K562 (cell line): ENCODE measurements around the gene MCCD1.

Source experiments
- ESRRA ChIP-seq: fragments of 450-650 bp; IDR thresholded peaks from 2 replicates; pipeline ENCODE4 v1.6.1; 2014; ENCODE audit warnings: low read depth, mild to moderate bottlenecking, moderate library complexity, borderline replicate concordance
- ZNF184 ChIP-seq: sonication (generic); formaldehyde crosslinking; IDR thresholded peaks from 2 replicates; pipeline ENCODE4 v1.5.0; 2020; ENCODE audit warnings: missing genetic modification reagents
- TF ChIP-seq, protein P1 (sequence below), 3 experiments: IDR thresholded peaks in 2 of 3; conservative IDR thresholded peaks in 1 of 3; 2 replicates each; pipeline ENCODE4 v1.5.1; 2011 to 2012; ENCODE audit warnings: low read length in 3 of 3, mild to moderate bottlenecking in 3 of 3, control low read depth in 2 of 3, improper control_type of control experiment in 1 of 3, inconsistent platforms in 1 of 3, low read depth in 1 of 3, mixed read lengths in 1 of 3, moderate library complexity in 1 of 3; ENCODE audit not compliant: insufficient read depth in 2 of 3

DNA sequence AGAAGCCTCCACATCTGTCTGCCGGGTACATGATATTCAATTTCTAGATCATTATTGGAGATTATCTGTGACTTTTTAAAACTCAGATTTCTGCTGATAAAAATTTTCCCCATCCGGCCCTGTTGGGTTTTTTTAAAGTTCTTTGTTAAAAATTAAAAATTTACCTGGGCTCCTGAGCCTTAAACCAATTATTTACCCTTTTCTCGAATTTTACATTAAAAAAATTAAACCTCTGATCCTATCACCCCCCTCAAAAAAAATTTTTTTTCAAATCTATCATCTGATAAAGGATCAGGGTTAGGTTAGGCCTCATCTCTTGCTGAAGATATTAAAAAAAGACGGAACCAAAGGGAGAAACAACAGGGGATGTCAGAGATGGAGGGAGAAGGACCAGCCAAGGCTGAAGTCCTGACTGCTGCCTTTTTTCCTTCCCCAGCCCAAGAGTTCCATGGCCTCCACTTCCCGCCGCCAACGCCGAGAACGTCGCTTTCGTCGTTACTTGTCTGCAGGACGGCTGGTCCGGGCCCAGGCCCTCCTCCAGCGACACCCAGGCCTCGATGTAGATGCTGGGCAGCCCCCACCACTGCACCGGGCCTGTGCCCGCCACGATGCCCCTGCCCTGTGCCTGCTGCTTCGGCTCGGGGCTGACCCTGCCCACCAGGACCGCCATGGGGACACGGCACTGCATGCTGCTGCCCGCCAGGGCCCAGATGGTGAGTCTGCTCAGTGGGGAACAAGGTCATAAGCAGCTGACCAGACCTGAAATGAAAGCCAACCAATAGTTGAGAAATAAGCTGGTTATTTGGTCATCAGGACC lies 19.2 kb downstream of the MCCD1 start:
- TF ChIP-seq ZNF184 (no peak), ESRRA (no peak)
- TF ChIP-seq, protein P1, sequence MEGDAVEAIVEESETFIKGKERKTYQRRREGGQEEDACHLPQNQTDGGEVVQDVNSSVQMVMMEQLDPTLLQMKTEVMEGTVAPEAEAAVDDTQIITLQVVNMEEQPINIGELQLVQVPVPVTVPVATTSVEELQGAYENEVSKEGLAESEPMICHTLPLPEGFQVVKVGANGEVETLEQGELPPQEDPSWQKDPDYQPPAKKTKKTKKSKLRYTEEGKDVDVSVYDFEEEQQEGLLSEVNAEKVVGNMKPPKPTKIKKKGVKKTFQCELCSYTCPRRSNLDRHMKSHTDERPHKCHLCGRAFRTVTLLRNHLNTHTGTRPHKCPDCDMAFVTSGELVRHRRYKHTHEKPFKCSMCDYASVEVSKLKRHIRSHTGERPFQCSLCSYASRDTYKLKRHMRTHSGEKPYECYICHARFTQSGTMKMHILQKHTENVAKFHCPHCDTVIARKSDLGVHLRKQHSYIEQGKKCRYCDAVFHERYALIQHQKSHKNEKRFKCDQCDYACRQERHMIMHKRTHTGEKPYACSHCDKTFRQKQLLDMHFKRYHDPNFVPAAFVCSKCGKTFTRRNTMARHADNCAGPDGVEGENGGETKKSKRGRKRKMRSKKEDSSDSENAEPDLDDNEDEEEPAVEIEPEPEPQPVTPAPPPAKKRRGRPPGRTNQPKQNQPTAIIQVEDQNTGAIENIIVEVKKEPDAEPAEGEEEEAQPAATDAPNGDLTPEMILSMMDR (IDR thresholded peaks at IDR 0.05 in 2 of 3, conservative IDR thresholded peaks at IDR 0.05 in 1 of 3; ENCODE audit: insufficient read depth in 2 of 3, low read depth in 1 of 3, low read length in 3 of 3) = no peak
